Cardiac muscle cell (in vitro differentiated cells and primary cell): Measurements from ENCODE around the gene GPC5. TPM values are rescaled to one million over a fixed set of nuclear protein-coding genes. Genes with fewer than 3 reads are reported as not detected.

Experiments used
- DNase-seq, 2 donors: peaks; one replicate each; pipeline versions ENCODE4 v3.0.0 to v3.0.0-alpha.2; 2010 to 2017; ENCODE audit warnings: low read depth in 1 of 2, low spot score in 1 of 2
- H3K27ac ChIP-seq: fragments of 200-600 bp; sonication (generic); 2 replicates; pipeline ENCODE4 v1.5.1; 2016
- H3K27me3 ChIP-seq: fragments of 200-600 bp; sonication (generic); 2 replicates; pipeline ENCODE4 v1.6.0; 2016; ENCODE audit warnings: control low read depth
- H3K36me3 ChIP-seq: fragments of 200-600 bp; sonication (generic); 2 replicates; pipeline ENCODE4 v1.5.1; 2016; ENCODE audit warnings: control low read depth
- H3K4me1 ChIP-seq: fragments of 200-600 bp; sonication (generic); 2 replicates; pipeline ENCODE4 v1.8.1; 2017; ENCODE audit warnings: low read depth, mild to moderate bottlenecking, mixed run types
- H3K4me3 ChIP-seq: fragments of 200-600 bp; sonication (generic); 2 replicates; pipeline ENCODE4 v1.5.1; 2016; ENCODE audit warnings: mild to moderate bottlenecking
- H3K9me3 ChIP-seq: fragments of 200-600 bp; sonication (generic); 2 replicates; pipeline ENCODE4 v1.5.1; 2017; ENCODE audit warnings: low read depth, mild to moderate bottlenecking, control low read depth
- CTCF ChIP-seq: IDR thresholded peaks from 2 replicates; pipeline ENCODE4 v1.5.1; 2012; ENCODE audit warnings: low read depth, mild to moderate bottlenecking, low read length
- polyA plus RNA-seq: library from polyadenylated mRNA; unstranded; fragments of >200 nt; fragmentation: Nextera tagmentation; extraction: Ambion mirVana; gene quantifications from 2 replicates; pipeline ENCODE4 v1.2.1, GENCODE V29; 2016
- total RNA-seq: library from RNA; depleted of rRNA; stranded (reverse); fragments of >200 nt; gene quantifications from 2 replicates; pipeline ENCODE4 v1.2.3, GENCODE V29; 2016

Gene GPC5
- total and polyA plus RNA-seq, 2 experiments from 2014 or later: 0.97 to 3.3 TPM

- H3K36me3 ChIP-seq: no peaks in the 10 kb centered on the region
- TF ChIP-seq CTCF: no peak
Observed at GRCh38 chr13:92622905-92623304, 1224.5 kb downstream of the GPC5 start.

GRCh38 chr13:92626274-92626673 lies 1227.9 kb downstream of the GPC5 start:
- Histone ChIP-seq H3K27me3 (no peaks in the 10 kb centered on the region), H3K4me3 (no peak overlapping the region), H3K4me1 (no peaks in the 10 kb centered on the region), H3K36me3 (no peaks in the 10 kb centered on the region), H3K9me3 (no peaks in the 10 kb centered on the region), H3K27ac (no peak overlapping the region)
- no peak for TF ChIP-seq CTCF
- DNase-seq: no peak

More at GRCh38 chr13:92622905-92623304, 1224.5 kb downstream of the GPC5 start:
- Histone ChIP-seq H3K9me3 (no peaks in the 10 kb centered on the region), H3K27me3 (no peaks in the 10 kb centered on the region), H3K4me3 (no peak overlapping the region), H3K4me1 (no peaks in the 10 kb centered on the region), H3K27ac (no peak overlapping the region)
- no peak for DNase-seq

GRCh38 chr13:92640936-92641335 lies 1242.5 kb downstream of the GPC5 start:
- TF ChIP-seq CTCF: no peak
- Histone ChIP-seq H3K36me3 (no peaks in the 10 kb centered on the region), H3K4me1 (peaks cover 11% of the 10 kb centered on the region), H3K27me3 (no peaks in the 10 kb centered on the region), H3K4me3 (no peak overlapping the region), H3K27ac (no peak overlapping the region), H3K9me3 (no peaks in the 10 kb centered on the region)
- no peak for DNase-seq

- TF ChIP-seq CTCF: no peak
- no peak overlapping the region for H3K27ac ChIP-seq
- no peaks in the 10 kb centered on the region for H3K4me1 ChIP-seq
- DNase-seq: no peak
- no peaks in the 10 kb centered on the region for H3K27me3 ChIP-seq
- H3K9me3 ChIP-seq: no peaks in the 10 kb centered on the region
- H3K36me3 ChIP-seq: no peaks in the 10 kb centered on the region
- no peak overlapping the region for H3K4me3 ChIP-seq
Observed at GRCh38 chr13:92649140-92649813, 1250.9 kb downstream of the GPC5 start.

GRCh38 chr13:92656103-92656502 lies 1257.7 kb downstream of the GPC5 start:
- Histone ChIP-seq H3K9me3 (no peaks in the 10 kb centered on the region), H3K27me3 (no peaks in the 10 kb centered on the region), H3K27ac (no peak overlapping the region), H3K4me1 (no peaks in the 10 kb centered on the region), H3K36me3 (no peaks in the 10 kb centered on the region), H3K4me3 (no peak overlapping the region)
- DNase-seq: no peak
- TF ChIP-seq CTCF: no peak
